AG10803 (cell line): ENCODE data around the gene NUP98.
A peak's percentile ranks its signal among the peaks of the same experiment; 100 is the strongest.

ENCODE experiments used
- DNase-seq: peaks from one replicate; pipeline ENCODE4 v3.0.0; 2010; ENCODE audit warnings: low read depth
- H3K4me3 ChIP-seq: 2 replicates; pipeline ENCODE4 v1.5.1; 2011; ENCODE audit warnings: mild to moderate bottlenecking, low read length, control low read depth
- TF ChIP-seq, protein P1 (sequence below): conservative IDR thresholded peaks from 2 replicates; pipeline ENCODE4 v1.5.1; 2011; ENCODE audit warnings: mild to moderate bottlenecking, low read length, control low read depth, inconsistent platforms

NUP98 gene

DNA sequence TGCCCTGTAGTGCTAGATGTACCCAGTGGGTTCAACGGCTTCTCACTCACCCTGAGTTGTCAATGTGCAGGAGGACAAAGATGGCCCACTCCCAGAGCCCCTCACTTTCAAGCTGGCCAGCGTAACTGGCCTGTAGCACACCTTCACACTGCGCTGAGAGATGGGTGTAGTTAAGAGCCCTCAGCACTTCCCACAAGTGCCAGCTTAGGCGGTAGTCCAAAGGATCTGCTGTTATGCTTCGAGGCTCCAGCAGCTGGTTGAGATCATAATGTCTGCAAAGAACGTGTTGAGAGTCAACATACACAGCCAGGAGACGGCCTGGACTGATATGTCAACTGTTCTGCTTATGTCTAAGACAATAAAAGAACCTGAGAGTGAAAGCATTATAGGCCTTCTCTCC lies 111.4 kb downstream of the NUP98 start:
- TF ChIP-seq, protein P1, sequence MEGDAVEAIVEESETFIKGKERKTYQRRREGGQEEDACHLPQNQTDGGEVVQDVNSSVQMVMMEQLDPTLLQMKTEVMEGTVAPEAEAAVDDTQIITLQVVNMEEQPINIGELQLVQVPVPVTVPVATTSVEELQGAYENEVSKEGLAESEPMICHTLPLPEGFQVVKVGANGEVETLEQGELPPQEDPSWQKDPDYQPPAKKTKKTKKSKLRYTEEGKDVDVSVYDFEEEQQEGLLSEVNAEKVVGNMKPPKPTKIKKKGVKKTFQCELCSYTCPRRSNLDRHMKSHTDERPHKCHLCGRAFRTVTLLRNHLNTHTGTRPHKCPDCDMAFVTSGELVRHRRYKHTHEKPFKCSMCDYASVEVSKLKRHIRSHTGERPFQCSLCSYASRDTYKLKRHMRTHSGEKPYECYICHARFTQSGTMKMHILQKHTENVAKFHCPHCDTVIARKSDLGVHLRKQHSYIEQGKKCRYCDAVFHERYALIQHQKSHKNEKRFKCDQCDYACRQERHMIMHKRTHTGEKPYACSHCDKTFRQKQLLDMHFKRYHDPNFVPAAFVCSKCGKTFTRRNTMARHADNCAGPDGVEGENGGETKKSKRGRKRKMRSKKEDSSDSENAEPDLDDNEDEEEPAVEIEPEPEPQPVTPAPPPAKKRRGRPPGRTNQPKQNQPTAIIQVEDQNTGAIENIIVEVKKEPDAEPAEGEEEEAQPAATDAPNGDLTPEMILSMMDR: no peak
- DNase-seq: no peak
- no peak overlapping the region for H3K4me3 ChIP-seq

DNA sequence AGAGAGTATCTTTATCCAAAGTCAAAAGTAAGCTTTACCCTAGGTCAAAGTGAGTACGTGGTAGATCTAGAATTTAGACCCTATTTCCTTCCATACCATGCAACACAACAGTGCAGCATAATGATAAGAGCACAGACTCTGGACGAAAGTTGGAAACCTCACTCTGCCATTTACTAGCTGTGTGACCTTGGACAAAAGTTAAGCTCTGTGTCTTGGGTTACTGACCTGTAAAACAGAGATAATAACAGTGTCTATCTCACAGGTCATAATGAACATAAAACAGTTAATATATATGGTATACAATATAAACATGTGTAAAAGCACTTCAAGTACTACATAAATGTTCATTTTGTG lies 112.6 kb downstream of the NUP98 start:
- no peak for DNase-seq
- TF ChIP-seq, protein P1: no peak

DNA sequence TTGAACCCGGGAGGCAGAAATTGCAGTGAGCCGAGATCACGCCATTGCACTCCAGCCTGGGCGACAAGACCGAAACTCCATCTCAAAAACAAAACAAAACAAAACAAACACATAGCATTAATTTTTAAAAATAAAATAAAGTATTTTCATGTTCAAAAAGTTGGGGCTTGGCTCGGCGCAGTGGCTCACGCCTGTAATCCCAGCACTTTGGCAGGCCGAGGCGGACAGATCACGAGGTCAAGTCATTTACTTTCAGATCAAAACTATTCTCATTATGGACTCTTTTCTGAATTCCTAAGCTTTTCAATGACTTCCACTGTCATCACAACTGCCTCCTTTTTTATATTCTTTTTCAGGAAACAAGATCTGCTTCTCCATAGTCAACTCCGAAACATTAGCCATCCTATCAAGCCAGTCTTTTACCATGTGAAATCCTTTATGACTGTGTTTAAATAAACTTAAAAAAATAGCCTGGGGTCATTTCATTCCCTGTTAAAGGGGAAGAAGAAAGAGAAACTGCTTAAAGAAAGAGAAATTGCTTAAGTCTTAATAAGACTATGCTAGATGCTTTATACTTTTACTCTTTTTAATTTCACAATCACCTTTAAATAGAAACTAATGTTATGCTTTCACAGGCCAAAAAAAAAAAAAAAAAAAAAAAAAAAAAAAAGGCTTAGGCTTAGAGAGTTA lies 113.1 kb downstream of the NUP98 start:
- no peak overlapping the region for H3K4me3 ChIP-seq
- DNase-seq: no peak
- TF ChIP-seq, protein P1: no peak

More for the DNA sequence above, 112.6 kb downstream of the NUP98 start:
- H3K4me3 ChIP-seq: no peak overlapping the region

DNA sequence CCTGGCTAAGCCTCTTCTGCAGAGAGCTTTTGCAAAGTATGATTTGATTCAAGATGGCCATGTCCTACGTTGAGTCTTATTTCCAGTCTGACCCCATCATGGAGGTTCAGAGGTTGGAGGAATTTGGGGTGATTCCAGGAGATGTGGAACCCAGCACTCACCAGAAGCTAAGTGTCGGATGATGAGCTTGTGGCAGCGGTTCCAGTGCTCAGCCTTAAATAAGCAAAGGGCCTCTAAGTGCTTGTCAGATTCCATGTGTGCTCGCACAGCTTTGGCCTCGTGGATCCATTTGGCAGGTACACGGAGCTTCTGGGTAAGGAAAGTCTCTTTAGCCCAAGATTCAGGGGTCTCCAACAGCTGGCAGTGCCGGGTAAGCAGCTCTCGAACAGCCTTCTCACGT lies 114.3 kb downstream of the NUP98 start:
- TF ChIP-seq, protein P1: no peak
- H3K4me3 ChIP-seq: no peak overlapping the region
- no peak for DNase-seq

DNA sequence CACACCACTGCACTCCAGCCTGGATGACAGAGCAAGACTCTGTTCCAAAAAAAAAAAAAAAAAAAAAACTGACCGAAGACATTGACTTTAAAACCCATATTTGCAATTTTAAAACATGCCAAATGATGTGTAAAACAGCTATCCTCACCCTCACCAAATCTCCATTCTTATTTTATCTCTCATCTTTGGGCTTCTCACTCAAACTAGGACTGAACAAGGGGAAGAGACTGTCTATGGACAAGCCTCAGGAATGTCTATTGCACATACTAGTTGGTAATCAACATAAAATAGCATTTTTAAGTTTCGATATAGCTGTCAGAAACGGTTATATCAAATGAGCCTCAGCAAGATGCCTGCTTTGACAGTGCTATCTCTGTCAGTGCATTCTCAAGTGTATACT lies 118.3 kb downstream of the NUP98 start:
- no peak for DNase-seq
- H3K4me3 ChIP-seq: no peak overlapping the region
- TF ChIP-seq, protein P1: no peak

DNA sequence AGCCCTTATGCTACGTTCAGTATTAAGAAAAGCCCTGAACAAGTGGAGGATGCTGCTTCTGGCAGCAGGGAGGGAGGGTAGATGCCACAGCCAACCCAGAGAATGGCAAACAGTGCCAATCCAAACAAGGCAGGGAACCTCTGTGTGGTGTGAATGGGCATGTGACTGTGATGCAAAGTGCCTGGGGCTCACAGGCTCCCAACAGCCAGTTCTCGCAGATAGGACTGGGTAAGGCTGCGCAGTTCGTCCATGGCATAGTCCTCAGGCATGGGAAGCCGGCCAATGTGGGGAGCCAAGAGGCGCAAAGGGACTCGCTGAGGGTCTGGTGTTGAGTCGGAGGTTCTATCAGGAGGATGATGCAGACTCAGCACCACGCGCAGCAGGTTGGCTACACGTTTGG lies 121.4 kb downstream of the NUP98 start:
- no peak overlapping the region for H3K4me3 ChIP-seq
- DNase-seq: no peak
- TF ChIP-seq, protein P1: no peak

DNA sequence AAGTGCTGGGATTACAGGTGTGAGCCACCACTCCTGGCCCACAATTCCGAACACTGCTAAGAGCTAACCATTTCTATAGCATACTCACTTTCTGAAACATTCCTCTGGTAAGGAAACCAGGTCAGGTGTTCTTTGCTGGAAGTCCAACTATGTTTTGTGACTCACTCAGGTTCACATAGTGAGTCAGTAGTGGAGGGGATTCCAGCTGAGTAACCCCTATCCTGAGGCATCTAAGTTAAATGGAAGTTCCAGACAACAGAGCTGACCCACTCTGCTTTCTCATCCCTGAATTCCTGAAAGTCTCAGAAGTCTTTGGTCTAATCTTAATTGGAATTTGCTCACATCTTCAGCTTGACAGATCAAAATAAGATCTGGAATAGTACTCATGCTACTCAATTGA lies 123.2 kb downstream of the NUP98 start:
- no peak overlapping the region for H3K4me3 ChIP-seq
- TF ChIP-seq, protein P1: no peak
- DNase-seq: peak; percentile 11
